ENCODE measurements around the gene EPS8.
"Not testable (repeated sequence)": the region's sequence is repeated elsewhere in the genome, so short reads cannot be mapped to it uniquely, and the experiment has no call there.

Gene EPS8

GRCh38 chr12:15646581-15646980, 142.6 kb downstream of the EPS8 start:
- peak; percentile 46 for DNase-seq (ENCODE audit: low read depth)

GRCh38 chr12:15644700-15645099, 144.5 kb downstream of the EPS8 start:
- peak; percentile 82 for DNase-seq (ENCODE audit: low read depth)

GRCh38 chr12:15638231-15638630, 151.0 kb downstream of the EPS8 start:
- peak; percentile 62 for DNase-seq (ENCODE audit: low read depth)

- peak; percentile 36 for DNase-seq (ENCODE audit: low read depth)
Observed at GRCh38 chr12:15636060-15636890, 152.9 kb downstream of the EPS8 start.

GRCh38 chr12:15634010-15634683, 155.0 kb downstream of the EPS8 start:
- peak; percentile 76 for DNase-seq (ENCODE audit: low read depth)

DNA sequence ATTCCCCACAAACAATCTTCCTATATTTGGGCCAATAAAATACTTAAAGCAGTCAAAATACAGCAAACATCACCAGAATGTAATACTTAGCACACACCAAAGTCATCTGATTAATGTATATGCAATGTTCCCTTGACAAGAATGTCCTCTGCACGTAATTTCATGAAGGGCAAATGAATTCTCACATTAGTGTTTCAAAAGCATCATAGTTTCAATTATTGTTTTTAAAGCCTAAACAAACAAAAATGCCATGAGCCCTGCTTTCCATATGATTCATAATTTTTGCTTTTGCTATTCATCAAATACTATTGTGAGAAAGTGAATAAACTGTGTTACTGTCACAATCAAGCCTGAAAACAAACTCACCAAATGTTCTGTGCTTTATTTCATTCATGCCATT, 156.0 kb downstream of the EPS8 start:
- DNase-seq (ENCODE audit: low read depth): peak; percentile 46

DNA sequence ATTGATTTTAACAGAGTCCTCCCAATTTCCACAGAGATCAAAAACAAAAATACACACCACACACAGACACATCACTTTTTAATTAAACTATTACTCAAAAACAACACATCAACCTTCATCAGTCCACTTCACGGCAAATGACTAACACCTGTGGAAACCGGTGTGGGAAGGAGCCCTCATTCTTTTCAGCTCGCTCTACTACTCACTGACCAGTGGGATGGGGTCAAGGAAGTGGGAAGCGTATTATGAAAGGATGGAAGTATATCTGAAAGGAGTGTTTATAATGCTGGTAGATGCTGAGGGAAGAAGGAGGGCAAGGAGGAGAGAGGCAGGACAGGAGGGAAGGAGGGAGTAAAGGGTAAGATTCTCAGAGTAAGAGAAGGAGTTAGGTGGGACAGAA, 156.5 kb downstream of the EPS8 start:
- peak; percentile 20 for DNase-seq (ENCODE audit: low read depth)

DNA sequence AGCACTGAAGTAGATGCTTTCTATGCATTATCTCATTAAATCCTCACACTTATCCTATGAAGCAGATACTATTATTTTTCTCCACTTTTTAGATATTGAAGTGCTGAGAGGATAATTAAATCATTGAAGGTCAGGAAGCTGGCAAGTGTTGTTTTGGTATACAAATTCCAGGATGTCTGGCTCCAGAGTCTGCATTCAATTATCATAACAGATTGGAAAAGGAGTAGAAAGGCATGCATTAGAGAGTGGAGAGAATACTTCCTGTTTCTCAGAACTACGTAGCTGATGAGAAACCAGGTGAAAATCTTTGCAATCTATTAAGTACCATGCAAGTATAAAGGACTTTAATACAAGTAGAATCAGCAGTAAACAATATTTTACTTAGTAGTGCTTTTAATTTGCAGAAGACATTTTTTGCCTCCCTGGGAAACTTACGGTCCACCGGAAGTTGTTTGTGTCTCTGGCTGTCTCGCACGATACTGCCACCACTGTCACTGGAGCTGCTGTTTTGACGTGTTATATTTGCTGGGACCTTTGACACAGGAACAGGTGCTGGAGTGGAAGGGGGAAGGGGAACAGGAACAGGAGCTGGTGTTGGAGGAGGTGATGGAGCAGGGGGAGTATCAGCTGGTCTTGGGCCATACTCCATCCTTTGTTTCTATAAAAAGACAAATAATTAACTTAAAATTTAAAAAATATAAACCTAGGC, 158.0 kb downstream of the EPS8 start:
- peak; percentile 51 for DNase-seq (ENCODE audit: low read depth)

DNA sequence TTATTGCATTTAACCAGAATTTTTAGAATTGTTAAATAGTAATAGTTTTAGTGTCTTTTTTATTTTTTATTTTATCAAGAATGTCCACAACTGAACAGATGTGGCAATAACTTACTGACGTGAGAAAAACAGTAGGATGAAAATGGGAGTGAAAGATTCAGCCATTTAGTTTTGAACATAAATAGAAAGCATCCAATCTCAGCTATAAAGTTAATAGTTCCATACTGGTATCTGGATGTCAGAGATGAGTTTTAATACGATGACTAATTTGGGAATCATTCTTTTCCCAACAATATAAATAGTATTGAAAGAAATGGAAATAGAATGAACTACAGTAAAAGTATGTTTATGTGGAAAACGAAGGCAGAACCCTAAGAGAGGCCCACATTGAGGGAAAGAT, 159.4 kb downstream of the EPS8 start:
- peak; percentile 92 for DNase-seq (ENCODE audit: low read depth)

GRCh38 chr12:15629108-15629507, 160.1 kb downstream of the EPS8 start:
- DNase-seq (ENCODE audit: low read depth): peak; percentile 99

- DNase-seq (ENCODE audit: low read depth): peak; percentile 78
Observed at GRCh38 chr12:15627995-15628945, 160.9 kb downstream of the EPS8 start.

- DNase-seq (ENCODE audit: low read depth): no peak
Observed at GRCh38 chr12:15625075-15625474, 164.1 kb downstream of the EPS8 start.

- peak; percentile 35 for DNase-seq (ENCODE audit: low read depth)
Observed at GRCh38 chr12:15620741-15621539, 168.2 kb downstream of the EPS8 start.

DNA sequence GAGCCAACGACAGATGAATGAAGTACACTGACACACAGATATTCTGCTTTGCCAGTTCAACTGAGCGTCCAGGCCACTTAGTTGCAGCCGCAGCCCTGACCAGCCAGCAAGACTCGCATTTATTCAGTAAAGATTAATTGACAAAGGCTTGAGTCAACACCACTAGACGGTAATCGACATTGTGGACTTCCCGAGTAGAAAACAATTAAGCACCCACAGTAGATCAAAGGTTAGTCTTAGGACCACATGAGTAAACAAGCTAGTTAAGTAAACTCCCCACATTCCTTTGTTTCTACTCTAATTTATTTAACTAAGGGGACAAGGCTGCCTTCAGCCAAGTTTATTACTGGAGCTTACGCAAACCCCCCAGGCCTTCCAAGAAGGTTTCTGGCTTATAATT, 172.7 kb downstream of the EPS8 start:
- not testable (repeated sequence) for DNase-seq (ENCODE audit: low read depth)

GRCh38 chr12:15613981-15614380, 175.2 kb downstream of the EPS8 start:
- DNase-seq (ENCODE audit: low read depth): peak; percentile 87

DNA sequence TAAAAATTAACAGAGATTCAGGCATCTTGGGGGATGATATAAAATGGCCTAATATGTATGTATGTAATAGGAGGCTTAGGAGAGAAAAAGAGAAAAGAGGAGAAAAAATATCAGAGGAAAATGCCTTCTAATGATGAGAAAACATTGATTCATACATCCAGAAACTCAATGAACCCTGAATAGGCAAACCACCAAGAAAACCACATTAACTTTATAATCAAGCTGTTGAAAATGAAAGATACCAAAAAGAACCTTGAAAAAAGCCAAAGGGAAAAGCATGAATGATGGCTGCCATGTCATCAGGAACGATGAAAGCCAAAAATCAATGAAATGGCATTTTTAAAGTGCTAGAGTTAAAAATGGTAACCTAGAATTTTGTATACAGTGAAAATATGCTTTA, 180.2 kb downstream of the EPS8 start:
- no peak for DNase-seq (ENCODE audit: low read depth)

- no peak for DNase-seq (ENCODE audit: low read depth)
Observed at GRCh38 chr12:15608406-15608805, 180.8 kb downstream of the EPS8 start.

- DNase-seq (ENCODE audit: low read depth): no peak
Observed at GRCh38 chr12:15605881-15606590, 183.2 kb downstream of the EPS8 start.

DNA sequence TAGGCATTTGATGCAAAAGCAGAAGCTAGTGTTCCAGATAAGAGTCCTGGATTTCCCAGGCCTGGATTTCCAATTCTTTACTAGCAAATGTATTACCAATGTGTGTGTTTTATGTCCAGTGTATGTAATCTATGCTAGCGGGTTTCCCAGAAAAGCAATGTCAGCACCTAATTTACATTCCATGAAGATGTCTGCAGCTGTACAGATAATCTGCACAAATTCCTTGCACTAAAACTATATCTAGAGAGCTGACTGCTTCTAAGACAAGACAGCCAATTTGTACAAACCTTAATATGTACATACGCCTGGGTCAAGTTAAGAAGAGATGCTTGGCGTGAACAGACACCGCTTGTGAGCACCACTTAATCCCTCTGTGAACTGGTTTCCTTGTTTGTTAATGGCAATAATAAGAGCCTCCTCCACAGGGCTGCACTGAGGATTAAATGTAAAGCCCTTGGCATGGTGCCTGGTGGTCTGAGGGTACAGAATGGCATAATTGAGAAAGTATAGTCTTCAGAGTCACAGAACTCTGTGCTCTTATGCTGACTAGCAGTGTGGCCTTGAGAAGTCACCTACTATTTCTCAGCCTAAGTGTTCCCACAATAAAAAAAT, 185.6 kb downstream of the EPS8 start:
- DNase-seq (ENCODE audit: low read depth): no peak
